GM19372 (cell line): ENCODE data around the gene DENND5B.

ENCODE experiments used
- ATAC-seq: cut with Tn5 transposase; IDR thresholded peaks from one replicate; pipeline ENCODE4 v1.9.1; 2021; ENCODE audit warnings: mild to moderate bottlenecking, low read depth, moderate library complexity; ENCODE audit not compliant: unreplicated experiment

Gene DENND5B

GRCh38 chr12:31353750-31354708, 236.9 kb downstream of the DENND5B start:
- no peak for ATAC-seq

GRCh38 chr12:31346267-31346666, 244.7 kb downstream of the DENND5B start:
- ATAC-seq = no peak

DNA sequence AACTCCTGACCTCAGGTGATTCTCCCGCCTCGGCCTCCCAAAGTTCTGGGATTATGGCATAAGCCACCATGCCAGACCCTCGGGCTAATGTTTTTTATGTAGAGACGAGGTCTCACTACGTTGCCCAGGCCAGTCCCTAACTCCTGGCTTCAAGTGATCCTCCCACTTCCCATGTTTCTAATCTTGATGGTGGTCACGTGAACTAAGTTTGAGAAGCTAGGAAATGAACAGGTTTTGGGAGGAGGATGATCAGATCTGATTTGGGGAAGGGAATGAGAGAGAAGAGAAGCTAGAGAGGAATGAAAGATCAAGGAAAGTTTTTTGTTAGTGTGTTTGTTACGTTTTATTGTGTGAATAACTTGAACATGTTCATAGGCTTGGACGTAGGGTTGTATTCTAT, 247.8 kb downstream of the DENND5B start:
- no peak for ATAC-seq

DNA sequence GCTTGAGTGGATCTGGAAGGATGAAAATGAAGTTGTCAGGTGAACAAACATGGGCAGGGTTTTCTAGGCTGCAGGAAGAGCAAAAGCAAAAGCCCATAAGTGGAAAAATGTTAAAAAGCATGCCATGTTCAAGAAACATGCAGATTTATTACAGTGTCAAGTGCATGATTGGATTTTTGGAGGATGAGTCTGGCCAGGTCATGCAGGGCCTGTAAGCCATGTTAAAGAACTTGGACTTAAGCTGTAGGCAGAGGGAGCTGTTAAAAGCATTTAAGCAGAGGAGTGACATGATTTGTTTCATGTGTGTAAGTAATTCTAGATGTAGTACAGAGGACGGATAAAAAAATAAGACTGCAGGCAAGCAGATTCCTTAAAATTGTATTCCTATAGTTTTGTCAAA, 248.7 kb downstream of the DENND5B start:
- ATAC-seq = no peak

GRCh38 chr12:31339831-31340622, 250.9 kb downstream of the DENND5B start:
- ATAC-seq = no peak

DNA sequence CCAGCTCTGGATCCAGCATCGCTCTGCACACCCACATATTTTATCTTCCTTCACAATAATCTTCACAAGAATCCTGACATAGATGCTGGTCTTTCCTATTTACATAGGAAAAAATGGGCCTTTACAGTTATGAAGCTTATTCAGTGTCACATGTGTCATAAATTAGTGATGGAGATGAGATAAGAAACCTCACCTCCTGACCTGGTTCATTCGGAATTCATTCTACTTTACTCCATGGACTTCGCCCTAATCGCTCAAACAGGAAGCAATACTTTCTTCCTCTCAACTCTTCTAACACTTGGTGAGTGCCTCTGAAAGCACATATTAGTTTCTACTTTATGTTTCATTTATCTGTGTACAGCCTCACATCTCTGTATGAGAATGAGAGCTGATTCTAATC, 253.0 kb downstream of the DENND5B start:
- no peak for ATAC-seq
